Retina (tissue), 1 donor: Measurements from ENCODE around the gene KRTAP5-4.
"Not testable (repeated sequence)": the region's sequence is repeated elsewhere in the genome, so short reads cannot be mapped to it uniquely, and the experiment has no call there.

ENCODE experiments used
- DNase-seq: peaks from one replicate; pipeline ENCODE4 v3.0.0-alpha.2; 2016

KRTAP5-4 gene

GRCh38 chr11:1598406-1598805 is 23.5 kb downstream of the KRTAP5-4 start:
- DNase-seq = not testable (repeated sequence)

- DNase-seq = no peak
Observed at GRCh38 chr11:1597994-1598380, 24.0 kb downstream of the KRTAP5-4 start, which contains the start of gene KRTAP5-2. TSS of gene KRTAP5-2 (minus strand) at chr11:1598294. CDS start at chr11:1598250, 44 bp downstream.

GRCh38 chr11:1597331-1597993 is 24.5 kb downstream of the KRTAP5-4 start:
- DNase-seq = no peak

- peak; percentile 14 for DNase-seq
Observed at GRCh38 chr11:1596576-1597121, 25.3 kb downstream of the KRTAP5-4 start.

- not testable (repeated sequence) for DNase-seq
Observed at GRCh38 chr11:1595994-1596575, 25.9 kb downstream of the KRTAP5-4 start.

- no peak for DNase-seq
Observed at GRCh38 chr11:1592628-1593027, 29.3 kb downstream of the KRTAP5-4 start.

GRCh38 chr11:1589996-1590395 is 31.9 kb downstream of the KRTAP5-4 start:
- no peak for DNase-seq

GRCh38 chr11:1589191-1589963 is 32.6 kb downstream of the KRTAP5-4 start:
- DNase-seq = not testable (repeated sequence)

GRCh38 chr11:1586699-1587098 is 35.2 kb downstream of the KRTAP5-4 start:
- DNase-seq = no peak

GRCh38 chr11:1584661-1585370 is 37.1 kb downstream of the KRTAP5-4 start, which contains the start of gene KRTAP5-1:
TSS of gene KRTAP5-1 (minus strand) at chr11:1585283. CDS start at chr11:1585249, 34 bp downstream.
- DNase-seq = not testable (repeated sequence)

- not testable (repeated sequence) for DNase-seq
Observed at GRCh38 chr11:1582909-1583308, 39.0 kb downstream of the KRTAP5-4 start.

- no peak for DNase-seq
Observed at GRCh38 chr11:1581976-1582375, 40.0 kb downstream of the KRTAP5-4 start.

GRCh38 chr11:1576825-1577224 is 45.1 kb downstream of the KRTAP5-4 start:
- no peak for DNase-seq

GRCh38 chr11:1575756-1576155 is 46.2 kb downstream of the KRTAP5-4 start:
- not testable (repeated sequence) for DNase-seq

GRCh38 chr11:1574933-1575242 is 47.0 kb downstream of the KRTAP5-4 start:
- DNase-seq = no peak

GRCh38 chr11:1574238-1574932 is 47.6 kb downstream of the KRTAP5-4 start:
- DNase-seq = peak; percentile 81

- peak; percentile 78 for DNase-seq
Observed at GRCh38 chr11:1573903-1574237, 48.1 kb downstream of the KRTAP5-4 start.

- peak; percentile 66 for DNase-seq
Observed at GRCh38 chr11:1573077-1573902, 48.6 kb downstream of the KRTAP5-4 start.

GRCh38 chr11:1572197-1573076 is 49.5 kb downstream of the KRTAP5-4 start, which contains the start of gene DUSP8:
TSS of gene DUSP8 (minus strand) at chr11:1572271. CDS start at chr11:1565826, 6,445 bp downstream.
- peak; percentile 87 for DNase-seq

- no peak for DNase-seq
Observed at GRCh38 chr11:1571760-1572196, 50.2 kb downstream of the KRTAP5-4 start.
